ENCODE results near the gene FIS1. TPM values are rescaled to one million over a fixed set of nuclear protein-coding genes. Genes with fewer than 3 reads are reported as not detected.
"Not testable (repeated sequence)": the region's sequence is repeated elsewhere in the genome, so short reads cannot be mapped to it uniquely, and the experiment has no call there.

Gene FIS1
- 133 TPM for total RNA-seq
- long read RNA-seq, transcript FIS1-201 (5 exons, 734 nt) = major isoform, 38 of 42 reads
- long read RNA-seq, partial matches to known transcripts = 1 of 42 reads
- long read RNA-seq, other reads (novel, unspliced or antisense) = 3 of 42 reads

DNA sequence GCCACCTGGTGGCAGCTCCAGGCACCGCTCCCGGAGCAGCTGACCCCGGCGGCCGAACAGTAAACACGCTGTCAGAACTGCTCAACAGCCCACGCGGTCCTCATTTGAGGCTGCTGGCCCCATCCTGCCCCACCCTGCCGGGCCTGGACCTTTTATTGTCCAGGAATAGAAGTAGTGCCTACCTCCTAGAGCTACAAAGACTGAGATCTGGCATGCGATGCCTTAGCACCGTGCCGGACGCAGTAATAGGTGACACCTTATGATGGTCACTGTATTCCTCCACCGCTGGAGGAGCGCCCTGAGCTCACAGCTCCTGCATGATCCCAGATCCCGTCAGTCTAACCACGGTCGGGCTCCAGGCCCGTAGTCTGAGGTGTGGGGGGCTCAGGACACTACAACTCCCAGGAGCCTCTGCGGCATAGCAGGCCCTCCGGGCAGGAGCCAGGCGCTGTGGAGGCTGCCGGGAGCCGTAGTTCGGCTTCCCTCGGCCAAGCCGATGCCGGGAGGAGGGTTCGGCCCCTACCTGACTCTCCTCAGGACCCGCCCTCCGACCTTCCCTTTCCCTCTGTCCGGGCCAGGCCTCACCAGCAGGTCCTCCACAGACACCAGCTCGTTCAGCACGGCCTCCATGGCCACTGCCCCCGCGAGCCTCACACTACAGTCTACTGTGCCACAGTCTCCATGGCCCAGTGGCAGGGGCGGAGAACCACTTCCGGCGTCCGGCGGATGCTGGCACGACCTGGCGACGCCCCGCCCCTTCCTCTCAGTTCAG is at the start of gene FIS1:
Gene FIS1 (minus strand): TSS at position 707 of the 772 bp plus-strand sequence. CDS start 77 bp downstream, at position 630.
- peaks cover 54% of the 10 kb centered on the region for H3K4me1 ChIP-seq

DNA sequence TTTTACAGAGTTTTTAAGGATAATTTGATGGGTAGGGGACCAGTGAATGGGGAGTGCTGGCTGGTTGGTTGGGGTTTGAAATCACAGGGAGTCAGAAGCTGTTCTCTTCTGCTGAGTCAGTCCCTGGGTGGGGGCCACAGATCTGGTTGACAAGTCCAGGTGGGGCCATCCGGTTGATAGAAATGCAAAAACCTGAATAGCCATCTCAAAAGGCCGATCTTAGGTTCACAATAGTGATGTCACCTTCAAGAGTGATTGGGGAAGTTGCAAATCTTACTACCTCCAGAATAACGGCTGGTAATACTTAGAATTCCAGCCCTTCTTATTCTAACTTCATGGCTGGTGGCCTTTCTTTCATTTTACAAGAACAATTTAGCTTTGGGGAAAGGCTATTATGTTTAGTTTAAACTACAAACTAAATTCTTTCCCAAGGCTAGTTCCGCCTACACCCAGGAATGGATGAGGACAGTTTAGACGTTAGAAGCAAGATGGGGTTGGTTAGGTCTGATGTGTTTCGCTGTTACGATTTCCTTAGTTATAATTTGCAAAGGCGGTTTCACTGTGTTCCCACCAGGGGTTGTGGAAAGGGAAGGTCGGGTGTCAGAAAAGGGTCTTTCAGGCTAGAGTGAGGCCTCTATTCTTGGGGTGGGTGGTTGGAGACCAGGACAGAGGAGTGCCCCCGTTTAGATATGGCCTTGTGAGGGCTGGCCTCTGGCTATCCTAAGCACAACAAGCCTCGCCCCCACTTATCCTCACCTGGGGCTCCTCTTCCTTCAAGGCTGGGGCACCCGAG is 49.4 kb upstream of the FIS1 start:
- ATAC-seq (no peak), DNase-seq (no peak)
- H3K36me3 ChIP-seq = no peaks in the 10 kb centered on the region
- peaks cover 71% of the 10 kb centered on the region for H3K27me3 ChIP-seq (ENCODE audit: low read depth)
- H3K4me3 ChIP-seq = no peak overlapping the region
- TF ChIP-seq, protein P1, sequence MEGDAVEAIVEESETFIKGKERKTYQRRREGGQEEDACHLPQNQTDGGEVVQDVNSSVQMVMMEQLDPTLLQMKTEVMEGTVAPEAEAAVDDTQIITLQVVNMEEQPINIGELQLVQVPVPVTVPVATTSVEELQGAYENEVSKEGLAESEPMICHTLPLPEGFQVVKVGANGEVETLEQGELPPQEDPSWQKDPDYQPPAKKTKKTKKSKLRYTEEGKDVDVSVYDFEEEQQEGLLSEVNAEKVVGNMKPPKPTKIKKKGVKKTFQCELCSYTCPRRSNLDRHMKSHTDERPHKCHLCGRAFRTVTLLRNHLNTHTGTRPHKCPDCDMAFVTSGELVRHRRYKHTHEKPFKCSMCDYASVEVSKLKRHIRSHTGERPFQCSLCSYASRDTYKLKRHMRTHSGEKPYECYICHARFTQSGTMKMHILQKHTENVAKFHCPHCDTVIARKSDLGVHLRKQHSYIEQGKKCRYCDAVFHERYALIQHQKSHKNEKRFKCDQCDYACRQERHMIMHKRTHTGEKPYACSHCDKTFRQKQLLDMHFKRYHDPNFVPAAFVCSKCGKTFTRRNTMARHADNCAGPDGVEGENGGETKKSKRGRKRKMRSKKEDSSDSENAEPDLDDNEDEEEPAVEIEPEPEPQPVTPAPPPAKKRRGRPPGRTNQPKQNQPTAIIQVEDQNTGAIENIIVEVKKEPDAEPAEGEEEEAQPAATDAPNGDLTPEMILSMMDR (IDR thresholded peaks at IDR 0.05) = no peak
- H3K4me1 ChIP-seq = peaks cover 1% of the 10 kb centered on the region
- intact Hi-C loops (cut with DNase I) = no loop called here
- H3K27ac ChIP-seq = no peak overlapping the region
- no peaks in the 10 kb centered on the region for H3K9me3 ChIP-seq

More for the DNA sequence above, at the start of gene FIS1:
- DNase-seq = peak; percentile 97
- TF ChIP-seq, protein P1 (IDR thresholded peaks at IDR 0.05) = peak; percentile 93
- peak; percentile 98 to 99 for ATAC-seq
- intact Hi-C loops (cut with DNase I) = no loop called here
- Histone ChIP-seq H3K27me3 (ENCODE audit: low read depth) (no peaks in the 10 kb centered on the region), H3K9me3 (no peaks in the 10 kb centered on the region), H3K4me3 (peak within 1 kb of the TSS; percentile 89), H3K36me3 (peaks cover 41% of the 10 kb centered on the region), H3K27ac (peak within 1 kb of the TSS; percentile 93)

DNA sequence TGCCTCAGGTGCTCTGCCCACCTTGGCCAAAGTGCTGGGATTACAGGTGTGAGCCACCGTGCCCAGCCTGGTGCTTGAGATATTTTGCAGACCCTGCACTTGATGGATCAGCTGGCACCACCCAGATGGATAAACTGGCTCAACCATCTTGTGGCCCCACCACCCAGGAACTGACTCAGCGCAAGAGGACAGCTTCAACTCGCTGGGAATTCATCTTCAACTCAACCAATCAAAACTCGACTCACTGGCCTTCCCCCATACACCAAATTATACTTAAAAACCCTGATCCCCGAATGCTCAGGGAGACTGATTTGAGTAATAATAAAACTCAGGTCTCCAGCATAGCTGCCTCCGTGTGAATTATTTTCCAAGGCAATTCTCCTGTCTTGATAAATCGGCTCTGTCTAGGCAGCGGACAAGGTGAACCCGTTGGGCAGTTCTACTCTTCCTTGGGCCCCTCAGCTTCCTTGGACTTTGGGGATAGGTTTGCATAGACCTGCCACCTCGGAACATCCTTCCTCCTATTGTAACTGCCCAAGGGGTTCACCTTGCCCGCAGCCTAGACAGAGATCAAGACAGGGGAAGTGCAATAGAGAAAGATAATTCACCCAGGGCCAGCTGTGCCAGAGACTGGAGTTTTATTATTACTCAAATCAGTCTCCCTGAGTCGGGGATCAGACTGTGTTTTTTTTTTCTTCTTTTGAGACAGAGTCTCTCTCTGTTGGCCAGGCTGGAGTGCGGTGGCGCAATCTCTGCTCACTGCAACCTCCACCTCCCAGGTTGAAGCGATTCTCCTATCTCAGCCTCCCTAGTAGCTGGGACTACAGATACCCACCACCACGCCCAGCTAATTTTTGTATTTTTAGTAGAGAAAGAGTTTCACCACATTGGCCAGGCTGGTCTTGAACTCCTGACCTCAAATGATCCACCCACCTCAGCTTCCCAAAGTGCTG is 48.5 kb upstream of the FIS1 start:
- H3K9me3 ChIP-seq; DNase-seq; intact Hi-C loops (cut with DNase I); H3K36me3 ChIP-seq; H3K27ac ChIP-seq; H3K4me3 ChIP-seq; H3K4me1 ChIP-seq; ATAC-seq: not testable (repeated sequence)
- H3K27me3 ChIP-seq (ENCODE audit: low read depth) = peaks cover 62% of the 10 kb centered on the region

DNA sequence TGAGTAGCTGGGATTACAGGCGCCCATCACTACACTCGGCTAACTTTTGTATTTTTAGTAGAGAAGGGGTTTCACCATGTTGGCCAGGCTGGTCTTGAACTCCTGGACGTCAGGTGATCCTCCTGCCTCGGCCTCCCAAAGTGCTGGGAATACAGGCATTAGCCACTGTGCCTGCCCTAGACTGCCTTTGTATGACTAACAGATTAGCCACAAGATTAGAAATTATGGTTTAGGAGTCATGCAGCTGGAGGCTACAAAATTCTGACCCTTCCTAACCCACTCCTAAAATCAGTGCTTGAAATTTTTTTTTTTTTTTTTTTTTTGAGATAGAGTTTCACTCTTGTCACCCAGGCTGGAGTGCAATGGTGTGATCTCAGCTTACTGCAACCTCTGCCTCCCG is 47.7 kb upstream of the FIS1 start:
- H3K27ac ChIP-seq; ATAC-seq; H3K9me3 ChIP-seq; H3K4me3 ChIP-seq; H3K36me3 ChIP-seq; intact Hi-C loops (cut with DNase I); H3K4me1 ChIP-seq; DNase-seq: not testable (repeated sequence)
- H3K27me3 ChIP-seq (ENCODE audit: low read depth) = peaks cover 54% of the 10 kb centered on the region

GRCh38 chr7:101290186-101291037 is 45.5 kb upstream of the FIS1 start:
- peaks cover 35% of the 10 kb centered on the region for H3K27me3 ChIP-seq (ENCODE audit: low read depth)
- TF ChIP-seq, protein P1 (IDR thresholded peaks at IDR 0.05) = peak; percentile 75
- H3K27ac ChIP-seq; H3K36me3 ChIP-seq; H3K4me3 ChIP-seq; intact Hi-C loops (cut with DNase I); H3K4me1 ChIP-seq; H3K9me3 ChIP-seq: not testable (repeated sequence)
- ATAC-seq (peak; percentile 66 to 76), DNase-seq (peak; percentile 75)

- DNase-seq; intact Hi-C loops (cut with DNase I); H3K4me3 ChIP-seq; H3K9me3 ChIP-seq; H3K36me3 ChIP-seq; ATAC-seq; H3K27ac ChIP-seq; H3K4me1 ChIP-seq: not testable (repeated sequence)
- H3K27me3 ChIP-seq (ENCODE audit: low read depth) = peaks cover 27% of the 10 kb centered on the region
Measured at GRCh38 chr7:101289687-101290086, 44.8 kb upstream of the FIS1 start.
